Esophagus muscularis mucosa (tissue), 4 donors: ENCODE results near the gene SEC61A1. TPM values are rescaled to one million over a fixed set of nuclear protein-coding genes. Genes with fewer than 3 reads are reported as not detected.

Experiments used
- DNase-seq: peaks from one replicate; pipeline ENCODE4 v3.0.0-alpha.2; 2017; ENCODE audit errors: extremely low spot score
- H3K27ac ChIP-seq, 4 donors: fragments of 200-600 bp; sonication (generic); replicated peaks in 1 of 4; 1 replicate in 3 of 4; 2 replicates in 1 of 4; pipeline ENCODE4 v1.5.1; 2016 to 2019; ENCODE audit warnings: mild to moderate bottlenecking in 1 of 4
- H3K27me3 ChIP-seq, 4 donors: fragments of 200-600 bp; sonication (generic); one replicate each; pipeline versions ENCODE4 v1.5.1 to v1.6.0; 2016 to 2019
- H3K36me3 ChIP-seq, 4 donors: fragments of 200-600 bp; sonication (generic); one replicate each; pipeline ENCODE4 v1.5.1; 2016 to 2019
- H3K4me1 ChIP-seq, 4 donors: fragments of 200-600 bp; sonication (generic); one replicate each; pipeline ENCODE4 v1.5.1; 2016 to 2019
- H3K4me3 ChIP-seq, 4 donors: fragments of 200-600 bp; sonication (generic); 1 replicate in 2 of 4; 2 replicates in 2 of 4; pipeline ENCODE4 v1.5.1; 2016 to 2019; ENCODE audit warnings: mild to moderate bottlenecking in 4 of 4, moderate library complexity in 1 of 4
- H3K9me3 ChIP-seq, 4 donors: fragments of 200-600 bp; sonication (generic); 1 replicate in 3 of 4; 2 replicates in 1 of 4; pipeline ENCODE4 v1.5.1; 2016 to 2019
- EP300 ChIP-seq: sonication (generic); formaldehyde crosslinking; IDR thresholded peaks from one replicate; pipeline ENCODE4 v1.6.1; 2017; ENCODE audit warnings: antibody characterized with exemption
- POLR2A ChIP-seq: fragments of 450-650 bp; IDR thresholded peaks from one replicate; pipeline ENCODE4 v1.6.1; 2017; ENCODE audit warnings: antibody characterized with exemption, moderate library complexity, mild to moderate bottlenecking, low read depth
- POLR2AphosphoS5 ChIP-seq, 2 donors: sonication (generic); formaldehyde crosslinking; IDR thresholded peaks; one replicate each; pipeline ENCODE4 v1.6.1; 2017; ENCODE audit warnings: antibody characterized with exemption in 2 of 2
- WGBS: methylation state at CpG from one replicate; pipeline ENCODE4 v1.1.5; 2018; 5-methylcytosine and 5-hydroxymethylcytosine counted together
- intact Hi-C: fragments of 100-400 bp; cut with DNase I; formaldehyde crosslinking; loops from one replicate; pipeline ENCODE4 v1.15.1; 2023
- total RNA-seq, 4 donors: library from RNA; depleted of rRNA; stranded (reverse); fragments of >200 nt; gene quantifications; one replicate each; pipeline versions ENCODE4 v1.1.0 to v1.2.1, GENCODE V29; 2016
- TF ChIP-seq, protein P1 (sequence below), 3 experiments: fragments of 200-600 bp in 2 of 3; fragments of 450-650 bp in 1 of 3; sonication (generic) in 2 of 3; IDR thresholded peaks; one replicate each; pipeline ENCODE4 v1.5.1; 2017 to 2019; ENCODE audit warnings: antibody characterized with exemption in 3 of 3, mild to moderate bottlenecking in 2 of 3, moderate library complexity in 1 of 3

Gene SEC61A1
- total RNA-seq, 4 donors from 2014 or later = 67.7 to 110 (median 89.6) TPM

DNA sequence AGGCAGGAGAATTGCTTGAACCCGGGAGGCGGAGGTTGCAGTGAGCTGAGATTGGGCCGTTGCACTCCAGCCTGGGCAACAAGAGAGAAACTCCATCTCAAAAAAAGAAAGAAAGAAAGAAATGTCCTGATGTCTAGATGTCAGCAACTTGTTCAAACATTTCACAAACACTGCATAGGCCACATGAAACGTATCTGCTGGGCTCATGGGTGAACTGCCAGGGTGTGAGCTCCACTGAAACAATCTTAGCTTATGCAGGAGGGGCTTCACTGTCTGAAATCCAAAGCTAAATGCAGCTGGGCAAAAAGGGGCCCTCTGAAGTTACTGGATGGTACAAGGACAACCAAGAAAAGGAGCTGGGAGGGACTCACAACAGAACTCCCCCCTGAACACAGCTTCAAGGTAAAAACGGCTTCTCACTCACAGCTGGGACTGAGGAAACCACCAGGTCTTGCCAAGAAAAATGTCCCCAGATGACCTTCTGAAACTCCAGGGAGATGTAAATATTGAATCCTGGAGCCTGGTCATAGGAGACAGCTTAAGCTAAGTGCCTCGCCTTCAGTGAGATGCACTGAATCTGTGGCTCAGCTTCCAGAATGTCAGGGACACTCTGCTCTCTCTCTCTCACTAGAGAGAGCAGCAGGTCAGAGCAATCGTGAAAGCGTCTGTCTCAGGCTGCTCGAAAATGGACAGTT is 31.9 kb downstream of the SEC61A1 start:
- peaks cover 0 to 56% (median 29%) of the 10 kb centered on the region in 4 donors for H3K36me3 ChIP-seq
- intact Hi-C loops = no loop called here
- no peak for TF ChIP-seq POLR2A
- TF ChIP-seq, protein P1, sequence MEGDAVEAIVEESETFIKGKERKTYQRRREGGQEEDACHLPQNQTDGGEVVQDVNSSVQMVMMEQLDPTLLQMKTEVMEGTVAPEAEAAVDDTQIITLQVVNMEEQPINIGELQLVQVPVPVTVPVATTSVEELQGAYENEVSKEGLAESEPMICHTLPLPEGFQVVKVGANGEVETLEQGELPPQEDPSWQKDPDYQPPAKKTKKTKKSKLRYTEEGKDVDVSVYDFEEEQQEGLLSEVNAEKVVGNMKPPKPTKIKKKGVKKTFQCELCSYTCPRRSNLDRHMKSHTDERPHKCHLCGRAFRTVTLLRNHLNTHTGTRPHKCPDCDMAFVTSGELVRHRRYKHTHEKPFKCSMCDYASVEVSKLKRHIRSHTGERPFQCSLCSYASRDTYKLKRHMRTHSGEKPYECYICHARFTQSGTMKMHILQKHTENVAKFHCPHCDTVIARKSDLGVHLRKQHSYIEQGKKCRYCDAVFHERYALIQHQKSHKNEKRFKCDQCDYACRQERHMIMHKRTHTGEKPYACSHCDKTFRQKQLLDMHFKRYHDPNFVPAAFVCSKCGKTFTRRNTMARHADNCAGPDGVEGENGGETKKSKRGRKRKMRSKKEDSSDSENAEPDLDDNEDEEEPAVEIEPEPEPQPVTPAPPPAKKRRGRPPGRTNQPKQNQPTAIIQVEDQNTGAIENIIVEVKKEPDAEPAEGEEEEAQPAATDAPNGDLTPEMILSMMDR (IDR thresholded peaks at IDR 0.05) = no peak
- peak; percentile 34 to 38 for TF ChIP-seq POLR2AphosphoS5 (IDR thresholded peaks at IDR 0.05)
- TF ChIP-seq EP300 = no peak
- 44% methylated on average over 9 of the region's 9 CpGs for WGBS
- no peaks in the 10 kb centered on the region for H3K9me3 ChIP-seq
- H3K4me3 ChIP-seq = no peak overlapping the region
- H3K4me1 ChIP-seq = peaks cover 36 to 55% (median 45%) of the 10 kb centered on the region in 4 donors
- H3K27ac ChIP-seq = peak overlapping the region; percentile 74 to 78 (median 74)
- no peak for DNase-seq
- no peaks in the 10 kb centered on the region for H3K27me3 ChIP-seq

DNA sequence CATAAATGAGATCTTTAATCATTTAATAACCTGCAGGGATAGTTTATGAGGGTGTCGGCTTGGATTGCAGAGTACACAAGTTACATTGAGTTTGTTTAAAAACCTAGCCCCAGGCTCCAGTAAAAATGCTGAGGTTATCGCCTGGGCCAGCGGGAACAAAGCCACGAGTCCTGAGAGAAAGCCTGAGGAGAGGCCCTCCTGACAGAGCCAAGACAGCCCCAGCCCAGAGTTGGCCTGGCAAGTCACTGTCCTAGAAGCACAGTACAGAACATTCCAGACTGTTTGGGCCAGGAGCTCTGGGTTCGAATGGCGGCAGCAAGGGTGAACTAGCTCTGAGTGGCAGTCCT is 32.4 kb downstream of the SEC61A1 start:
- 45% methylated on average over 6 of the region's 6 CpGs for WGBS
- Histone ChIP-seq H3K4me1 (peaks cover 36 to 55% (median 43%) of the 10 kb centered on the region in 4 donors), H3K36me3 (peaks cover 0 to 53% (median 29%) of the 10 kb centered on the region in 4 donors), H3K27ac (peak overlapping the region; percentile 74 to 78 (median 74)), H3K4me3 (no peak overlapping the region), H3K27me3 (no peaks in the 10 kb centered on the region), H3K9me3 (no peaks in the 10 kb centered on the region)
- no peak for DNase-seq
- intact Hi-C loops = no loop called here
- TF ChIP-seq EP300 (no peak), POLR2AphosphoS5 (IDR thresholded peaks at IDR 0.05) (no peak), POLR2A (no peak)
- TF ChIP-seq, protein P1 (IDR thresholded peaks at IDR 0.05) = no peak

DNA sequence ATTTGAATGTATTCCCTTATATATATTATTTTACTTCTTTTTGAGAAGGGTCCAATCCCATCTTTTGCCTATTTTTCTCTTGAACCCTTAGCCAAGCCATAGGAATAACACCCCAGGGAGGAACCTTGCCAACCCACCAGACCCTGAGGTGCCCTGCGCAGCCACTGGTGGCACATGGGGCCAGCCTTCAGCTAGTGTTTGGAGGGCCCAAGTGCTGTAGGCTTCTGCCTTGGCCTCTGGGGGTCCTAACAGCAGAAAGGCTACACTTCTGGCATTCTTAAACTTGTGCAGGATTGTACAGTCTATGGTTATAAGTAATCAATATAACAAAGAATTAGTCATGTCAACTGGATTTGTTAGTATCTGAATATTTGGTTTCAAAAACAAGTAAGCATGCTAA is 36.9 kb downstream of the SEC61A1 start:
- Histone ChIP-seq H3K9me3 (no peaks in the 10 kb centered on the region), H3K27me3 (no peaks in the 10 kb centered on the region), H3K4me3 (no peak overlapping the region), H3K36me3 (peaks cover 0 to 40% (median 24%) of the 10 kb centered on the region in 4 donors), H3K27ac (no peak overlapping the region), H3K4me1 (peaks cover 16 to 26% (median 19%) of the 10 kb centered on the region in 4 donors)
- 100% methylated on average over 1 of the region's 1 CpG for WGBS
- TF ChIP-seq POLR2AphosphoS5 (IDR thresholded peaks at IDR 0.05) = no peak
- TF ChIP-seq EP300 = no peak
- no peak for TF ChIP-seq POLR2A
- TF ChIP-seq, protein P1 (IDR thresholded peaks at IDR 0.05) = no peak
- intact Hi-C loops = no loop called here
- no peak for DNase-seq

DNA sequence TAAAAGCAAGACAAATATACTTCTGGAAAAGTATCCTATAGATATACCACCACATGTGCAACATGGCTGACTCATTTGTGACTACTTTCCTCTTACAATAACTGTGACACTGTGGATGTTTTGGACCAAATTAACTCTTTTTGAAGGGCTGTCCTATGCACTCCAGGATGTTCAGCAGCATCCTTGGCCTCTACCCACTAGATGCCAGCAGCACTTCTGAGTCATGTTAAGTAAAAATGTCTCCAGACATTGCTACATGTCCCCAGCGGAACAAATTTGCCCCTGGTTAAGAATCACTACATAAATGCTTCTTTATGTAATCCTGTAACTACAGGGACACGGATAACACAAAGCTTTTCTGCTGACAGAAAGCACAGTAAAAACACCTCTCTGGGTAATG is 39.3 kb downstream of the SEC61A1 start:
- Histone ChIP-seq H3K4me1 (peaks cover 3 to 9% (median 8%) of the 10 kb centered on the region in 4 donors), H3K27ac (no peak overlapping the region), H3K4me3 (no peak overlapping the region), H3K36me3 (peaks cover 0 to 39% (median 32%) of the 10 kb centered on the region in 4 donors), H3K9me3 (no peaks in the 10 kb centered on the region), H3K27me3 (no peaks in the 10 kb centered on the region)
- 96% methylated on average over 2 of the region's 2 CpGs for WGBS
- DNase-seq = no peak
- intact Hi-C loops = loop anchor here (10.0 kb wide), 1 partner anchor 233 kb away; no protein-coding TSS in a partner anchor
- TF ChIP-seq EP300 = no peak
- TF ChIP-seq, protein P1 (IDR thresholded peaks at IDR 0.05) = no peak
- TF ChIP-seq POLR2A = no peak
- no peak for TF ChIP-seq POLR2AphosphoS5 (IDR thresholded peaks at IDR 0.05)
